Smooth muscle cell (in vitro differentiated cells): ENCODE results near the gene GNG14. TPM values are rescaled to one million over a fixed set of nuclear protein-coding genes. Genes with fewer than 3 reads are reported as not detected.
"Not testable (repeated sequence)": the region's sequence is repeated elsewhere in the genome, so short reads cannot be mapped to it uniquely, and the experiment has no call there.

Experiments used
- DNase-seq: peaks from one replicate; lab custom pipeline; 2025; ENCODE audit not compliant: unreplicated experiment; lab: John Stamatoyannopoulos, UW
- H2AFZ ChIP-seq: fragments of 200-600 bp; sonication (generic); 2 replicates; pipeline ENCODE4 v1.6.0; 2016; ENCODE audit warnings: antibody characterized with exemption, low read depth, mild to moderate bottlenecking
- H3F3A ChIP-seq: fragments of 200-600 bp; sonication (generic); 2 replicates; pipeline ENCODE4 v1.6.0; 2017; ENCODE audit warnings: antibody characterized with exemption, low read depth
- H3K27ac ChIP-seq: fragments of 200-600 bp; sonication (generic); 2 replicates; pipeline ENCODE4 v1.5.1; 2016; ENCODE audit warnings: low read depth, mild to moderate bottlenecking
- H3K27me3 ChIP-seq: fragments of 200-600 bp; sonication (generic); 2 replicates; pipeline ENCODE4 v1.6.1; 2016; ENCODE audit warnings: low read depth, mild to moderate bottlenecking
- H3K36me3 ChIP-seq: fragments of 200-600 bp; sonication (generic); 2 replicates; pipeline ENCODE4 v1.5.1; 2016; ENCODE audit warnings: low read depth
- H3K4me1 ChIP-seq: fragments of 200-600 bp; sonication (generic); 2 replicates; pipeline ENCODE4 v1.5.1; 2016; ENCODE audit warnings: low read depth
- H3K4me2 ChIP-seq: fragments of 200-600 bp; sonication (generic); 2 replicates; pipeline ENCODE4 v1.6.0; 2016; ENCODE audit warnings: mild to moderate bottlenecking
- H3K4me3 ChIP-seq: fragments of 200-600 bp; sonication (generic); 2 replicates; pipeline ENCODE4 v1.5.1; 2016; ENCODE audit warnings: mild to moderate bottlenecking
- H3K79me2 ChIP-seq: fragments of 200-600 bp; sonication (generic); 2 replicates; pipeline ENCODE4 v1.6.0; 2016; ENCODE audit warnings: low read depth, mild to moderate bottlenecking
- H3K9ac ChIP-seq: fragments of 200-600 bp; sonication (generic); 2 replicates; pipeline ENCODE4 v1.6.0; 2016; ENCODE audit warnings: low read depth
- H3K9me3 ChIP-seq: fragments of 200-600 bp; sonication (generic); replicated peaks from 2 replicates; pipeline ENCODE4 v1.5.1; 2016; ENCODE audit warnings: low read depth
- H4K20me1 ChIP-seq: fragments of 200-600 bp; sonication (generic); 2 replicates; pipeline ENCODE4 v1.6.0; 2016; ENCODE audit warnings: low read depth
- CTCF ChIP-seq: fragments of 200-600 bp; sonication (generic); IDR thresholded peaks from 2 replicates; pipeline ENCODE4 v1.5.1; 2017; ENCODE audit warnings: borderline replicate concordance, mild to moderate bottlenecking, antibody characterized with exemption; ENCODE audit not compliant: insufficient read depth, poor library complexity, severe bottlenecking
- WGBS: methylation state at CpG from one replicate; pipeline ENCODE4 v1.1.7; 2016; ENCODE audit warnings: low lambda C conversion rate; 5-methylcytosine and 5-hydroxymethylcytosine counted together
- polyA plus RNA-seq: library from polyadenylated mRNA; unstranded; fragments of >200 nt; fragmentation: Nextera tagmentation; extraction: Ambion mirVana; gene quantifications from 2 replicates; pipeline ENCODE4 v1.2.1, GENCODE V29; 2016
- total RNA-seq: library from RNA; depleted of rRNA; stranded (reverse); fragments of >200 nt; gene quantifications from 2 replicates; pipeline ENCODE4 v1.2.3, GENCODE V29; 2014

The GNG14 gene
- total and polyA plus RNA-seq, 2 experiments from 2014 or later = not detected

- H3K4me1 ChIP-seq = no peaks in the 10 kb centered on the region
- H3K79me2 ChIP-seq = peaks cover 3% of the 10 kb centered on the region
- no peak overlapping the region for H3K27ac ChIP-seq
- H3K4me2 ChIP-seq = no peak overlapping the region
- no peak overlapping the region for H3K4me3 ChIP-seq
- H3K9me3 ChIP-seq = no peaks in the 10 kb centered on the region
- no peaks in the 10 kb centered on the region for H3K27me3 ChIP-seq
- no peak for TF ChIP-seq CTCF
- over 99% methylated on average over 14 of the region's 17 CpGs for WGBS
- no peak for DNase-seq
- no peak overlapping the region for H2AFZ ChIP-seq
- peaks cover 9% of the 10 kb centered on the region for H3K36me3 ChIP-seq
- no peaks in the 10 kb centered on the region for H3F3A ChIP-seq
- H4K20me1 ChIP-seq = peaks cover 15% of the 10 kb centered on the region
- H3K9ac ChIP-seq = no peak overlapping the region
These were observed 23.4 kb downstream of the GNG14 start for GRCh38 chr19:12711187-12711586.

GRCh38 chr19:12712077-12712476 lies 24.3 kb downstream of the GNG14 start:
- H3K9ac ChIP-seq, H3K27me3 ChIP-seq, H2AFZ ChIP-seq, DNase-seq, H3K36me3 ChIP-seq, H3F3A ChIP-seq, H3K4me2 ChIP-seq, H3K9me3 ChIP-seq, H3K4me3 ChIP-seq, H3K27ac ChIP-seq, H3K4me1 ChIP-seq: not testable (repeated sequence)
- Histone ChIP-seq H4K20me1 (peaks cover 22% of the 10 kb centered on the region), H3K79me2 (peaks cover 11% of the 10 kb centered on the region)
- peak; percentile 28 for TF ChIP-seq CTCF
- 54% methylated on average over 13 of the region's 14 CpGs for WGBS

GRCh38 chr19:12713304-12713703 lies 25.5 kb downstream of the GNG14 start:
- 96% methylated on average over 9 of the region's 9 CpGs for WGBS
- not testable (repeated sequence) for H3K27ac ChIP-seq, H3K36me3 ChIP-seq, H3F3A ChIP-seq, H3K4me2 ChIP-seq, H2AFZ ChIP-seq, H3K9me3 ChIP-seq, H3K4me3 ChIP-seq, H3K4me1 ChIP-seq, DNase-seq, H3K9ac ChIP-seq, H3K27me3 ChIP-seq
- peaks cover 22% of the 10 kb centered on the region for H4K20me1 ChIP-seq
- peaks cover 23% of the 10 kb centered on the region for H3K79me2 ChIP-seq

GRCh38 chr19:12715102-12715501 lies 27.3 kb downstream of the GNG14 start:
- Histone ChIP-seq H3K9ac (no peak overlapping the region), H3K79me2 (peaks cover 41% of the 10 kb centered on the region), H3K27ac (no peak overlapping the region), H3K27me3 (no peaks in the 10 kb centered on the region), H2AFZ (no peak overlapping the region), H3K4me1 (no peaks in the 10 kb centered on the region), H3K4me2 (no peak overlapping the region), H4K20me1 (peaks cover 38% of the 10 kb centered on the region), H3K4me3 (no peak overlapping the region), H3K9me3 (no peaks in the 10 kb centered on the region), H3K36me3 (peaks cover 4% of the 10 kb centered on the region), H3F3A (no peaks in the 10 kb centered on the region)
- no peak for TF ChIP-seq CTCF
- WGBS = 97% methylated on average over 15 of the region's 15 CpGs
- DNase-seq = no peak
